ENCODE data around the gene KCND3. TPM values are rescaled to one million over a fixed set of nuclear protein-coding genes. Genes with fewer than 3 reads are reported as not detected.

Gene KCND3
- polyA plus RNA-seq, 3 donors, result not detected

GRCh38 chr1:111880881-111881837 is 108.3 kb downstream of the KCND3 start:
- Histone ChIP-seq H3K4me1 (ENCODE audit: control insufficient read depth in 1 of 2, insufficient read depth in 2 of 2, low read length in 2 of 2) (no peaks in the 10 kb centered on the region), H3K4me3 (replicated peaks in 1 of 3; ENCODE audit: low read depth in 2 of 3, low read length in 3 of 3) (no peak overlapping the region), H3K27me3 (ENCODE audit: control insufficient read depth in 2 of 2, insufficient read depth in 2 of 2, low read length in 2 of 2) (no peaks in the 10 kb centered on the region), H3K9ac (ENCODE audit: insufficient read depth, low read length, poor library complexity, severe bottlenecking) (no peak overlapping the region), H3K4me2 (replicated peaks; ENCODE audit: extremely low read depth, low read length, poor library complexity, severe bottlenecking) (no peak overlapping the region), H3K36me3 (replicated peaks in 1 of 2; ENCODE audit: control insufficient read depth in 1 of 2, insufficient read depth in 2 of 2, low read length in 2 of 2) (no peaks in the 10 kb centered on the region), H4K20me1 (ENCODE audit: insufficient read depth, low read length) (no peaks in the 10 kb centered on the region), H3K9me3 (replicated peaks in 1 of 2; ENCODE audit: control insufficient read depth in 1 of 2, insufficient read depth in 1 of 2, low read length in 2 of 2) (no peaks in the 10 kb centered on the region), H3K27ac (ENCODE audit: low read depth in 1 of 2, low read length in 2 of 2) (no peak overlapping the region), H3K79me2 (ENCODE audit: insufficient read depth, low read length) (no peaks in the 10 kb centered on the region), H2AFZ (ENCODE audit: insufficient read depth, low read depth, low read length, poor library complexity, severe bottlenecking) (no peak overlapping the region)
- TF ChIP-seq, protein P1, sequence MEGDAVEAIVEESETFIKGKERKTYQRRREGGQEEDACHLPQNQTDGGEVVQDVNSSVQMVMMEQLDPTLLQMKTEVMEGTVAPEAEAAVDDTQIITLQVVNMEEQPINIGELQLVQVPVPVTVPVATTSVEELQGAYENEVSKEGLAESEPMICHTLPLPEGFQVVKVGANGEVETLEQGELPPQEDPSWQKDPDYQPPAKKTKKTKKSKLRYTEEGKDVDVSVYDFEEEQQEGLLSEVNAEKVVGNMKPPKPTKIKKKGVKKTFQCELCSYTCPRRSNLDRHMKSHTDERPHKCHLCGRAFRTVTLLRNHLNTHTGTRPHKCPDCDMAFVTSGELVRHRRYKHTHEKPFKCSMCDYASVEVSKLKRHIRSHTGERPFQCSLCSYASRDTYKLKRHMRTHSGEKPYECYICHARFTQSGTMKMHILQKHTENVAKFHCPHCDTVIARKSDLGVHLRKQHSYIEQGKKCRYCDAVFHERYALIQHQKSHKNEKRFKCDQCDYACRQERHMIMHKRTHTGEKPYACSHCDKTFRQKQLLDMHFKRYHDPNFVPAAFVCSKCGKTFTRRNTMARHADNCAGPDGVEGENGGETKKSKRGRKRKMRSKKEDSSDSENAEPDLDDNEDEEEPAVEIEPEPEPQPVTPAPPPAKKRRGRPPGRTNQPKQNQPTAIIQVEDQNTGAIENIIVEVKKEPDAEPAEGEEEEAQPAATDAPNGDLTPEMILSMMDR (IDR thresholded peaks at IDR 0.05), result no peak
- Mint-ChIP-seq H3K27me3 (ENCODE audit: low read depth in 3 of 3) (peaks cover 2 to 5% (median 3%) of the 10 kb centered on the region in 3 donors), H3K27ac (no peak overlapping the region), H3K9me3 (no peaks in the 10 kb centered on the region), H3K4me1 (no peaks in the 10 kb centered on the region), H3K36me3 (no peaks in the 10 kb centered on the region), H3K4me3 (no peak overlapping the region)
- intact Hi-C loops (cut with micrococcal nuclease), result no loop called here
- WGBS (ENCODE audit: insufficient coverage), result 49% methylated on average over 17 of the region's 17 CpGs
- no peak for DNase-seq

DNA sequence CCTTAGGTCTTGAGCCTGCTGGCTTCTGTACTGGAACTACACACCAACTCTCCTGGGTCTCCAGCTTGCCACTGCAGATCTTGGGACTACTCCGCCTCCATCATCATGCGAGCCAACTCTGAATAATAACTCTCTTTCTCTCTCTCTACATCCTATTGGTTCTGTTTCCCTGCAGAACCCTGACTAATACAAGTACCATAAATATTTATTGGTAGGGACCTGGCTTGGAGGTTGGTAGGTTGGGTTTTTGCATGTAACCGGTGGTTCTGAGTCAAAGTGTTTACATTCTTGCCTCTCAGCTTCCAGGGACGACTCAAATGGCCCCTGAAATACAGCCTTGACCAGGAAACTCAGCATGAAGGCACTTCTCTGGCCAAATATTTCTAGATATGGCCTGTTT is 110.4 kb downstream of the KCND3 start:
- Histone ChIP-seq H3K4me3 (replicated peaks in 1 of 3; ENCODE audit: low read depth in 2 of 3, low read length in 3 of 3) (no peak overlapping the region), H4K20me1 (ENCODE audit: insufficient read depth, low read length) (no peaks in the 10 kb centered on the region), H3K27ac (ENCODE audit: low read depth in 1 of 2, low read length in 2 of 2) (no peak overlapping the region), H3K9me3 (replicated peaks in 1 of 2; ENCODE audit: control insufficient read depth in 1 of 2, insufficient read depth in 1 of 2, low read length in 2 of 2) (no peaks in the 10 kb centered on the region), H3K79me2 (ENCODE audit: insufficient read depth, low read length) (no peaks in the 10 kb centered on the region), H3K9ac (ENCODE audit: insufficient read depth, low read length, poor library complexity, severe bottlenecking) (no peak overlapping the region), H3K4me1 (ENCODE audit: control insufficient read depth in 1 of 2, insufficient read depth in 2 of 2, low read length in 2 of 2) (no peaks in the 10 kb centered on the region), H3K36me3 (replicated peaks in 1 of 2; ENCODE audit: control insufficient read depth in 1 of 2, insufficient read depth in 2 of 2, low read length in 2 of 2) (no peaks in the 10 kb centered on the region), H3K27me3 (ENCODE audit: control insufficient read depth in 2 of 2, insufficient read depth in 2 of 2, low read length in 2 of 2) (no peaks in the 10 kb centered on the region), H2AFZ (ENCODE audit: insufficient read depth, low read depth, low read length, poor library complexity, severe bottlenecking) (no peak overlapping the region), H3K4me2 (replicated peaks; ENCODE audit: extremely low read depth, low read length, poor library complexity, severe bottlenecking) (no peak overlapping the region)
- Mint-ChIP-seq H3K4me3 (no peak overlapping the region), H3K4me1 (no peaks in the 10 kb centered on the region), H3K27ac (no peak overlapping the region), H3K27me3 (ENCODE audit: low read depth in 3 of 3) (peaks cover 4 to 10% (median 4%) of the 10 kb centered on the region in 3 donors), H3K9me3 (no peaks in the 10 kb centered on the region), H3K36me3 (no peaks in the 10 kb centered on the region)
- WGBS (ENCODE audit: insufficient coverage), result 61% methylated on average over 2 of the region's 4 CpGs
- intact Hi-C loops (cut with micrococcal nuclease), result no loop called here
- TF ChIP-seq, protein P1 (IDR thresholded peaks at IDR 0.05), result no peak
- no peak for DNase-seq

Data from CD14-positive monocyte (primary cell).